GM23248 (cell line): Measurements from ENCODE around the gene ZNF467.

Experiments used
- EZH2 ChIP-seq: fragments of 200-600 bp; sonication (generic); IDR thresholded peaks from 2 replicates; pipeline ENCODE4 v1.6.1; 2018; ENCODE audit warnings: antibody characterized with exemption, mild to moderate bottlenecking; ENCODE audit not compliant: insufficient read depth, poor library complexity, severe bottlenecking
- EZH2phosphoT487 ChIP-seq: fragments of 200-600 bp; sonication (generic); IDR thresholded peaks from 2 replicates; pipeline ENCODE4 v1.6.1; 2018; ENCODE audit warnings: antibody characterized with exemption, moderate library complexity, mild to moderate bottlenecking, low read depth; ENCODE audit not compliant: insufficient read depth

- TF ChIP-seq EZH2 (no peak), EZH2phosphoT487 (no peak)
These were observed 3.5 kb upstream of the ZNF467 start for GRCh38 chr7:149776848-149777407.
